GM23338 (cell line): ENCODE results near the gene ACSF2. TPM values are rescaled to one million over a fixed set of nuclear protein-coding genes. Genes with fewer than 3 reads are reported as not detected.

Source experiments
- ATAC-seq: fragments of 200-7000 bp; cut with Tn5 transposase; 3 replicates; pipeline ENCODE4 v1.9.1; 2020
- DNase-seq: peaks from one replicate; pipeline ENCODE4 v3.0.0-alpha.2; 2015; ENCODE audit warnings: low spot score
- H2AFZ ChIP-seq: fragments of 200-600 bp; sonication (generic); 2 replicates; pipeline ENCODE4 v1.8.0; 2016; ENCODE audit warnings: antibody characterized with exemption, mild to moderate bottlenecking, moderate library complexity
- H3F3A ChIP-seq: fragments of 200-600 bp; sonication (generic); replicated peaks from 2 replicates; pipeline ENCODE4 v1.8.0; 2017; ENCODE audit warnings: antibody characterized with exemption, mixed run types, low read depth
- H3K27ac ChIP-seq: fragments of 200-600 bp; sonication (generic); 2 replicates; pipeline ENCODE4 v1.6.1; 2016; ENCODE audit warnings: low read depth
- H3K27me3 ChIP-seq: fragments of 200-600 bp; sonication (generic); 2 replicates; pipeline ENCODE4 v1.8.0; 2016; ENCODE audit warnings: mild to moderate bottlenecking, mixed run types, moderate library complexity; ENCODE audit not compliant: insufficient read depth
- H3K36me3 ChIP-seq: fragments of 200-600 bp; sonication (generic); 2 replicates; pipeline ENCODE4 v1.8.0; 2016; ENCODE audit warnings: mild to moderate bottlenecking; ENCODE audit not compliant: insufficient read depth
- H3K4me1 ChIP-seq: fragments of 200-600 bp; sonication (generic); 2 replicates; pipeline ENCODE4 v1.8.0; 2016; ENCODE audit warnings: mild to moderate bottlenecking, moderate library complexity; ENCODE audit not compliant: insufficient read depth
- H3K4me2 ChIP-seq: fragments of 200-600 bp; sonication (generic); 2 replicates; pipeline ENCODE4 v1.7.1; 2017; ENCODE audit warnings: mixed run types
- H3K4me3 ChIP-seq: fragments of 200-600 bp; sonication (generic); 2 replicates; pipeline ENCODE4 v1.6.1; 2016; ENCODE audit warnings: mixed run types
- H3K79me2 ChIP-seq: fragments of 200-600 bp; sonication (generic); replicated peaks from 2 replicates; pipeline ENCODE4 v1.8.0; 2017; ENCODE audit warnings: mild to moderate bottlenecking; ENCODE audit not compliant: insufficient read depth
- H3K9me2 ChIP-seq: fragments of 200-600 bp; sonication (generic); 2 replicates; pipeline ENCODE4 v1.8.0; 2017; ENCODE audit not compliant: insufficient read depth
- H4K20me1 ChIP-seq: fragments of 200-600 bp; sonication (generic); replicated peaks from 2 replicates; pipeline ENCODE4 v1.8.0; 2017; ENCODE audit warnings: mild to moderate bottlenecking; ENCODE audit not compliant: insufficient read depth
- H3K27ac Mint-ChIP-seq: 2 replicates; pipeline ENCODE4 v1.8.0; 2020; ENCODE audit warnings: inconsistent platforms, mild to moderate bottlenecking, moderate library complexity, mixed read lengths
- H3K27me3 Mint-ChIP-seq: 3 replicates; pipeline ENCODE4 v1.8.0; 2022; ENCODE audit warnings: low read depth, mild to moderate bottlenecking, moderate library complexity, mixed read lengths, inconsistent platforms; ENCODE audit not compliant: insufficient read depth, poor library complexity
- H3K36me3 Mint-ChIP-seq: 3 replicates; pipeline ENCODE4 v1.8.0; 2021; ENCODE audit warnings: low read depth, mild to moderate bottlenecking, inconsistent platforms, moderate library complexity, mixed read lengths
- H3K4me1 Mint-ChIP-seq: 3 replicates; pipeline ENCODE4 v1.8.0; 2020; ENCODE audit warnings: mild to moderate bottlenecking, inconsistent platforms, mixed read lengths
- H3K4me3 Mint-ChIP-seq: 3 replicates; pipeline ENCODE4 v1.8.0; 2021; ENCODE audit warnings: moderate library complexity, mild to moderate bottlenecking, inconsistent platforms, mixed read lengths
- H3K9me3 Mint-ChIP-seq: 3 replicates; pipeline ENCODE4 v1.8.0; 2020; ENCODE audit warnings: moderate library complexity, mild to moderate bottlenecking, inconsistent platforms, mixed read lengths
- CREB1 ChIP-seq: fragments of 250-450 bp; sonication (Bioruptor Pico); IDR thresholded peaks from 2 replicates; pipeline ENCODE4 v1.5.0; 2020; ENCODE audit warnings: low read depth, mild to moderate bottlenecking, moderate library complexity
- EZH2 ChIP-seq: fragments of 200-600 bp; sonication (generic); IDR thresholded peaks from one replicate; pipeline ENCODE4 v1.8.0; 2017; ENCODE audit warnings: antibody characterized with exemption, mild to moderate bottlenecking, low read depth; ENCODE audit not compliant: unreplicated experiment
- EZH2phosphoT487 ChIP-seq: fragments of 200-600 bp; sonication (generic); IDR thresholded peaks from one replicate; pipeline ENCODE4 v1.8.1; 2018; ENCODE audit warnings: antibody characterized with exemption; ENCODE audit not compliant: unreplicated experiment
- JUNB ChIP-seq: IDR thresholded peaks from one replicate; pipeline ENCODE4 v1.6.1; 2016; ENCODE audit warnings: antibody characterized with exemption; ENCODE audit not compliant: unreplicated experiment
- NANOG ChIP-seq: IDR thresholded peaks from 2 replicates; pipeline ENCODE4 v1.6.1; 2016; ENCODE audit warnings: antibody characterized with exemption, borderline replicate concordance
- POLR2AphosphoS5 ChIP-seq: IDR thresholded peaks from 2 replicates; pipeline ENCODE4 v1.6.1; 2016; ENCODE audit warnings: antibody characterized with exemption, low read depth
- STAT1 ChIP-seq: IDR thresholded peaks from one replicate; pipeline ENCODE4 v1.6.1; 2016; ENCODE audit warnings: antibody characterized with exemption; ENCODE audit not compliant: unreplicated experiment
- ZNF114 ChIP-seq: fragments of 250-450 bp; sonication (Bioruptor Pico); IDR thresholded peaks from 2 replicates; pipeline ENCODE4 v1.5.0; 2020; ENCODE audit warnings: mild to moderate bottlenecking, moderate library complexity
- ZNF331 ChIP-seq: fragments of 250-450 bp; sonication (Bioruptor Pico); IDR thresholded peaks from 2 replicates; pipeline ENCODE4 v1.5.0; 2020; ENCODE audit warnings: low read depth, mild to moderate bottlenecking, moderate library complexity
- polyA plus RNA-seq: library from polyadenylated mRNA; unstranded; fragments of >200 nt; fragmentation: Nextera tagmentation; extraction: Ambion mirVana; gene quantifications from 2 replicates; pipeline ENCODE4 v1.2.1, GENCODE V29; 2016
- total RNA-seq: library from RNA; depleted of rRNA; stranded (reverse); fragments of >200 nt; shearing (Covaris generic); gene quantifications from 2 replicates; pipeline ENCODE4 v1.2.3, GENCODE V29; 2014
- TF ChIP-seq, protein P1 (sequence below): fragments of 250-450 bp; sonication (Bioruptor Pico); IDR thresholded peaks from 2 replicates; pipeline ENCODE4 v1.5.0; 2020; ENCODE audit warnings: mild to moderate bottlenecking, moderate library complexity
- TF ChIP-seq, protein P2 (sequence below): IDR thresholded peaks from 2 replicates; pipeline ENCODE4 v1.6.1; 2016; ENCODE audit warnings: antibody characterized with exemption
- TF ChIP-seq, protein P3 (sequence below), 2 experiments: fragments of 200-600 bp in 1 of 2; sonication (generic) in 1 of 2; conservative IDR thresholded peaks; 2 replicates each; pipeline versions ENCODE4 v1.5.1 to v1.6.1; 2016 to 2017; ENCODE audit warnings: antibody characterized with exemption in 2 of 2, low read depth in 2 of 2, mild to moderate bottlenecking in 2 of 2, moderate library complexity in 1 of 2
- TF ChIP-seq, protein P4 (sequence below): IDR thresholded peaks from one replicate; pipeline ENCODE4 v1.6.1; 2018; ENCODE audit warnings: antibody characterized with exemption; ENCODE audit not compliant: unreplicated experiment

The ACSF2 gene
- total and polyA plus RNA-seq, 2 experiments from 2014 or later, result 6.9 to 12.4 TPM

DNA sequence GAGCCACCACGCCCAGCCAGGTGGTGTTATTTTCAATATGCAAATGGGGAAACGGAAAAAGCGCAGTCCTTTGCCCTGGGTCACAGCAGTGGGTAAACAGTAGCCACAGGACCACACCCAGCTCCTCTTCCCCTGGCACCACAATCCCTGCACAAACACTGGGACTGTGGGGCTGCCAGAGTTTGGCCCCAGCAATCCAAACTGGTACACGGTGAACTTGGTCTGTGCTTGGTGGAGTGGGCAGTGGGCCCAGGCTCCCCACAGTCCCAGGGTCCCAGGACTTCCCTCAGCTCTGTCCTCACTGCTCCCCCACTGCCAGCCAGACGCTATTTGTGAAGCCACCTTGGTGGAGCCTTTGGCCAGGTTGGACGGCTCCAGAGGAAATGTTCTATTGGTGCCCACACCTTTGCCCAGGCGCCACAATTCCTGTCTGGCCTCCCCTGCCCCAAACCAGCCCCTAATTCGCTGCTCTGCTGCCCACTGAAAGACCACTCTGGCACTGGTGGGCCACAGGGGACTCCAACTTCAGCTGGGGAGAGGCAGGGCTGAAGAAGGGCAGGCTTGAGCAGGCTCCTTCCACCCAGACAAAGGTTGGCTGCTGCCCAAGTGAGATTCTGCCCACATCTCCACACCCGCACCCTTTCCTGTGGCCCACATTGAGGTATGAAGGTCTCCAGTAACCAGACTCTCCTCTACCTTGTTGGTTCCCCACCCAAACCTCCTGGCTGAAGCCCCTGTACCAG is 40.5 kb downstream of the ACSF2 start:
- Histone ChIP-seq H4K20me1 (peaks cover 7% of the 10 kb centered on the region; the same call in 1 of the 2 replicates), H3K4me2 (no peak overlapping the region), H3K9me2 (no peaks in the 10 kb centered on the region), H3K4me3 (no peak overlapping the region), H3K79me2 (no peaks in the 10 kb centered on the region), H3F3A (0 out of 2 replicates have a peak, but pooled peaks cover 4% of the 10 kb centered on the region), H3K36me3 (no peaks in the 10 kb centered on the region), H3K27ac (no peak overlapping the region), H2AFZ (no peak overlapping the region), H3K27me3 (peaks cover 34% of the 10 kb centered on the region), H3K4me1 (peaks cover 16% of the 10 kb centered on the region; the same call in 1 of the 2 replicates)
- no peak for TF ChIP-seq POLR2AphosphoS5
- TF ChIP-seq EZH2, result no peak
- TF ChIP-seq JUNB, result no peak
- no peak for TF ChIP-seq NANOG
- TF ChIP-seq, protein P1, sequence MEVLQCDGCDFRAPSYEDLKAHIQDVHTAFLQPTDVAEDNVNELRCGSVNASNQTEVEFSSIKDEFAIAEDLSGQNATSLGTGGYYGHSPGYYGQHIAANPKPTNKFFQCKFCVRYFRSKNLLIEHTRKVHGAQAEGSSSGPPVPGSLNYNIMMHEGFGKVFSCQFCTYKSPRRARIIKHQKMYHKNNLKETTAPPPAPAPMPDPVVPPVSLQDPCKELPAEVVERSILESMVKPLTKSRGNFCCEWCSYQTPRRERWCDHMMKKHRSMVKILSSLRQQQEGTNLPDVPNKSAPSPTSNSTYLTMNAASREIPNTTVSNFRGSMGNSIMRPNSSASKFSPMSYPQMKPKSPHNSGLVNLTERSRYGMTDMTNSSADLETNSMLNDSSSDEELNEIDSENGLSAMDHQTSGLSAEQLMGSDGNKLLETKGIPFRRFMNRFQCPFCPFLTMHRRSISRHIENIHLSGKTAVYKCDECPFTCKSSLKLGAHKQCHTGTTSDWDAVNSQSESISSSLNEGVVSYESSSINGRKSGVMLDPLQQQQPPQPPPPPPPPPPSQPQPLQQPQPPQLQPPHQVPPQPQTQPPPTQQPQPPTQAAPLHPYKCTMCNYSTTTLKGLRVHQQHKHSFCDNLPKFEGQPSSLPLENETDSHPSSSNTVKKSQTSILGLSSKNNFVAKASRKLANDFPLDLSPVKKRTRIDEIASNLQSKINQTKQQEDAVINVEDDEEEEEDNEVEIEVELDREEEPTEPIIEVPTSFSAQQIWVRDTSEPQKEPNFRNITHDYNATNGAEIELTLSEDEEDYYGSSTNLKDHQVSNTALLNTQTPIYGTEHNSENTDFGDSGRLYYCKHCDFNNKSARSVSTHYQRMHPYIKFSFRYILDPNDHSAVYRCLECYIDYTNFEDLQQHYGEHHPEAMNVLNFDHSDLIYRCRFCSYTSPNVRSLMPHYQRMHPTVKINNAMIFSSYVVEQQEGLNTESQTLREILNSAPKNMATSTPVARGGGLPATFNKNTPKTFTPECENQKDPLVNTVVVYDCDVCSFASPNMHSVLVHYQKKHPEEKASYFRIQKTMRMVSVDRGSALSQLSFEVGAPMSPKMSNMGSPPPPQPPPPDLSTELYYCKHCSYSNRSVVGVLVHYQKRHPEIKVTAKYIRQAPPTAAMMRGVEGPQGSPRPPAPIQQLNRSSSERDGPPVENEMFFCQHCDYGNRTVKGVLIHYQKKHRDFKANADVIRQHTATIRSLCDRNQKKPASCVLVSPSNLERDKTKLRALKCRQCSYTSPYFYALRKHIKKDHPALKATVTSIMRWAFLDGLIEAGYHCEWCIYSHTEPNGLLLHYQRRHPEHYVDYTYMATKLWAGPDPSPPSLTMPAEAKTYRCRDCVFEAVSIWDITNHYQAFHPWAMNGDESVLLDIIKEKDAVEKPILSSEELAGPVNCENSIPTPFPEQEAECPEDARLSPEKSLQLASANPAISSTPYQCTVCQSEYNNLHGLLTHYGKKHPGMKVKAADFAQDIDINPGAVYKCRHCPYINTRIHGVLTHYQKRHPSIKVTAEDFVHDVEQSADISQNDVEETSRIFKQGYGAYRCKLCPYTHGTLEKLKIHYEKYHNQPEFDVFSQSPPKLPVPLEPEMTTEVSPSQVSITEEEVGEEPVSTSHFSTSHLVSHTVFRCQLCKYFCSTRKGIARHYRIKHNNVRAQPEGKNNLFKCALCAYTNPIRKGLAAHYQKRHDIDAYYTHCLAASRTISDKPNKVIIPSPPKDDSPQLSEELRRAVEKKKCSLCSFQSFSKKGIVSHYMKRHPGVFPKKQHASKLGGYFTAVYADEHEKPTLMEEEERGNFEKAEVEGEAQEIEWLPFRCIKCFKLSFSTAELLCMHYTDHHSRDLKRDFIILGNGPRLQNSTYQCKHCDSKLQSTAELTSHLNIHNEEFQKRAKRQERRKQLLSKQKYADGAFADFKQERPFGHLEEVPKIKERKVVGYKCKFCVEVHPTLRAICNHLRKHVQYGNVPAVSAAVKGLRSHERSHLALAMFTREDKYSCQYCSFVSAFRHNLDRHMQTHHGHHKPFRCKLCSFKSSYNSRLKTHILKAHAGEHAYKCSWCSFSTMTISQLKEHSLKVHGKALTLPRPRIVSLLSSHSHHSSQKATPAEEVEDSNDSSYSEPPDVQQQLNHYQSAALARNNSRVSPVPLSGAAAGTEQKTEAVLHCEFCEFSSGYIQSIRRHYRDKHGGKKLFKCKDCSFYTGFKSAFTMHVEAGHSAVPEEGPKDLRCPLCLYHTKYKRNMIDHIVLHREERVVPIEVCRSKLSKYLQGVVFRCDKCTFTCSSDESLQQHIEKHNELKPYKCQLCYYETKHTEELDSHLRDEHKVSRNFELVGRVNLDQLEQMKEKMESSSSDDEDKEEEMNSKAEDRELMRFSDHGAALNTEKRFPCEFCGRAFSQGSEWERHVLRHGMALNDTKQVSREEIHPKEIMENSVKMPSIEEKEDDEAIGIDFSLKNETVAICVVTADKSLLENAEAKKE (CRISPR knock-in tag), result no peak
- TF ChIP-seq, protein P2, sequence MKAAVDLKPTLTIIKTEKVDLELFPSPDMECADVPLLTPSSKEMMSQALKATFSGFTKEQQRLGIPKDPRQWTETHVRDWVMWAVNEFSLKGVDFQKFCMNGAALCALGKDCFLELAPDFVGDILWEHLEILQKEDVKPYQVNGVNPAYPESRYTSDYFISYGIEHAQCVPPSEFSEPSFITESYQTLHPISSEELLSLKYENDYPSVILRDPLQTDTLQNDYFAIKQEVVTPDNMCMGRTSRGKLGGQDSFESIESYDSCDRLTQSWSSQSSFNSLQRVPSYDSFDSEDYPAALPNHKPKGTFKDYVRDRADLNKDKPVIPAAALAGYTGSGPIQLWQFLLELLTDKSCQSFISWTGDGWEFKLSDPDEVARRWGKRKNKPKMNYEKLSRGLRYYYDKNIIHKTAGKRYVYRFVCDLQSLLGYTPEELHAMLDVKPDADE, result no peak
- no peak for TF ChIP-seq CREB1 (CRISPR knock-in tag)
- no peak for TF ChIP-seq STAT1
- TF ChIP-seq, protein P3, sequence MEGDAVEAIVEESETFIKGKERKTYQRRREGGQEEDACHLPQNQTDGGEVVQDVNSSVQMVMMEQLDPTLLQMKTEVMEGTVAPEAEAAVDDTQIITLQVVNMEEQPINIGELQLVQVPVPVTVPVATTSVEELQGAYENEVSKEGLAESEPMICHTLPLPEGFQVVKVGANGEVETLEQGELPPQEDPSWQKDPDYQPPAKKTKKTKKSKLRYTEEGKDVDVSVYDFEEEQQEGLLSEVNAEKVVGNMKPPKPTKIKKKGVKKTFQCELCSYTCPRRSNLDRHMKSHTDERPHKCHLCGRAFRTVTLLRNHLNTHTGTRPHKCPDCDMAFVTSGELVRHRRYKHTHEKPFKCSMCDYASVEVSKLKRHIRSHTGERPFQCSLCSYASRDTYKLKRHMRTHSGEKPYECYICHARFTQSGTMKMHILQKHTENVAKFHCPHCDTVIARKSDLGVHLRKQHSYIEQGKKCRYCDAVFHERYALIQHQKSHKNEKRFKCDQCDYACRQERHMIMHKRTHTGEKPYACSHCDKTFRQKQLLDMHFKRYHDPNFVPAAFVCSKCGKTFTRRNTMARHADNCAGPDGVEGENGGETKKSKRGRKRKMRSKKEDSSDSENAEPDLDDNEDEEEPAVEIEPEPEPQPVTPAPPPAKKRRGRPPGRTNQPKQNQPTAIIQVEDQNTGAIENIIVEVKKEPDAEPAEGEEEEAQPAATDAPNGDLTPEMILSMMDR (conservative IDR thresholded peaks at IDR 0.05; ENCODE audit: low read depth in 2 of 2), result no peak
- TF ChIP-seq, protein P4, sequence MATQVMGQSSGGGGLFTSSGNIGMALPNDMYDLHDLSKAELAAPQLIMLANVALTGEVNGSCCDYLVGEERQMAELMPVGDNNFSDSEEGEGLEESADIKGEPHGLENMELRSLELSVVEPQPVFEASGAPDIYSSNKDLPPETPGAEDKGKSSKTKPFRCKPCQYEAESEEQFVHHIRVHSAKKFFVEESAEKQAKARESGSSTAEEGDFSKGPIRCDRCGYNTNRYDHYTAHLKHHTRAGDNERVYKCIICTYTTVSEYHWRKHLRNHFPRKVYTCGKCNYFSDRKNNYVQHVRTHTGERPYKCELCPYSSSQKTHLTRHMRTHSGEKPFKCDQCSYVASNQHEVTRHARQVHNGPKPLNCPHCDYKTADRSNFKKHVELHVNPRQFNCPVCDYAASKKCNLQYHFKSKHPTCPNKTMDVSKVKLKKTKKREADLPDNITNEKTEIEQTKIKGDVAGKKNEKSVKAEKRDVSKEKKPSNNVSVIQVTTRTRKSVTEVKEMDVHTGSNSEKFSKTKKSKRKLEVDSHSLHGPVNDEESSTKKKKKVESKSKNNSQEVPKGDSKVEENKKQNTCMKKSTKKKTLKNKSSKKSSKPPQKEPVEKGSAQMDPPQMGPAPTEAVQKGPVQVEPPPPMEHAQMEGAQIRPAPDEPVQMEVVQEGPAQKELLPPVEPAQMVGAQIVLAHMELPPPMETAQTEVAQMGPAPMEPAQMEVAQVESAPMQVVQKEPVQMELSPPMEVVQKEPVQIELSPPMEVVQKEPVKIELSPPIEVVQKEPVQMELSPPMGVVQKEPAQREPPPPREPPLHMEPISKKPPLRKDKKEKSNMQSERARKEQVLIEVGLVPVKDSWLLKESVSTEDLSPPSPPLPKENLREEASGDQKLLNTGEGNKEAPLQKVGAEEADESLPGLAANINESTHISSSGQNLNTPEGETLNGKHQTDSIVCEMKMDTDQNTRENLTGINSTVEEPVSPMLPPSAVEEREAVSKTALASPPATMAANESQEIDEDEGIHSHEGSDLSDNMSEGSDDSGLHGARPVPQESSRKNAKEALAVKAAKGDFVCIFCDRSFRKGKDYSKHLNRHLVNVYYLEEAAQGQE, result no peak
- no peak for TF ChIP-seq ZNF114 (CRISPR knock-in tag)
- TF ChIP-seq ZNF331, result no peak
- TF ChIP-seq EZH2phosphoT487, result no peak
- no peaks in the 10 kb centered on the region; the same call in 2 of the 3 replicates for H3K9me3 Mint-ChIP-seq
- H3K27ac Mint-ChIP-seq, result no peak overlapping the region
- H3K27me3 Mint-ChIP-seq, result peaks cover 32% of the 10 kb centered on the region
- H3K4me1 Mint-ChIP-seq, result peaks cover 21% of the 10 kb centered on the region
- ATAC-seq (no peak), DNase-seq (no peak)
- no peaks in the 10 kb centered on the region; the same call in 2 of the 3 replicates for H3K36me3 Mint-ChIP-seq
- H3K4me3 Mint-ChIP-seq, result no peak overlapping the region
